Gastrocnemius medialis (tissue), 4 donors: ENCODE results near the gene CTCFL. TPM values are rescaled to one million over a fixed set of nuclear protein-coding genes. Genes with fewer than 3 reads are reported as not detected.

Source experiments
- ATAC-seq, 2 donors: fragments of 150-250 bp; one replicate each; pipeline ENCODE4 v1.9.1; 2016
- DNase-seq, 2 donors: peaks; one replicate each; pipeline ENCODE4 v3.0.0-alpha.2; 2019
- H3K27ac ChIP-seq, 4 donors: fragments of 200-600 bp; sonication (generic); 1 replicate in 1 of 4; 2 replicates in 3 of 4; pipeline ENCODE4 v1.5.1; 2016 to 2018; ENCODE audit warnings: mild to moderate bottlenecking in 2 of 4, moderate library complexity in 1 of 4
- H3K27me3 ChIP-seq, 3 donors: fragments of 200-600 bp; sonication (generic) in 2 of 3; 1 replicate in 1 of 3; 2 replicates in 2 of 3; pipeline versions ENCODE4 v1.5.1 to v1.6.0; 2016 to 2019; ENCODE audit warnings: mild to moderate bottlenecking in 1 of 3, moderate library complexity in 1 of 3
- H3K36me3 ChIP-seq, 2 donors: fragments of 200-600 bp; sonication (generic) in 1 of 2; one replicate each; pipeline ENCODE4 v1.5.1; 2017 to 2018
- H3K4me1 ChIP-seq, 2 donors: fragments of 200-600 bp; sonication (generic) in 1 of 2; one replicate each; pipeline ENCODE4 v1.5.1; 2016 to 2017; ENCODE audit warnings: mild to moderate bottlenecking in 2 of 2
- H3K4me3 ChIP-seq, 4 donors: fragments of 200-600 bp; sonication (generic) in 3 of 4; 1 replicate in 1 of 4; 2 replicates in 3 of 4; pipeline ENCODE4 v1.5.1; 2016 to 2019; ENCODE audit warnings: mild to moderate bottlenecking in 2 of 4
- H3K9me3 ChIP-seq, 3 donors: fragments of 200-600 bp; sonication (generic) in 2 of 3; 1 replicate in 1 of 3; 2 replicates in 2 of 3; pipeline ENCODE4 v1.5.1; 2016 to 2019
- CTCF ChIP-seq, 5 experiments: fragments of 450-650 bp in 3 of 5; fragments of 200-600 bp in 2 of 5; sonication (generic) in 2 of 5; IDR thresholded peaks in 4 of 5; conservative IDR thresholded peaks in 1 of 5; 1 replicate in 4 of 5; 2 replicates in 1 of 5; pipeline ENCODE4 v1.5.1; 2016 to 2019; ENCODE audit warnings: antibody characterized with exemption in 5 of 5, mild to moderate bottlenecking in 3 of 5, moderate library complexity in 3 of 5
- POLR2A ChIP-seq, 2 donors: fragments of 450-650 bp; IDR thresholded peaks; one replicate each; pipeline ENCODE4 v1.6.1; 2017; ENCODE audit warnings: antibody characterized with exemption in 2 of 2, mild to moderate bottlenecking in 2 of 2, moderate library complexity in 2 of 2
- in situ Hi-C, 4 donors: fragments of 200-750 bp; cut with MboI; loops; one replicate each; pipeline versions ENCODE4 v1.15.0 to v1.8.0; 2017; ENCODE audit warnings: low sequenced_read_pairs in 4 of 4
- intact Hi-C: fragments of 100-400 bp; cut with DNase I; formaldehyde crosslinking; loops from one replicate; pipeline ENCODE4 v1.15.1; 2023; ENCODE audit warnings: low total_unique reads
- total RNA-seq, 4 donors: library from RNA; depleted of rRNA; stranded (reverse); fragments of >200 nt; gene quantifications; one replicate each; pipeline versions ENCODE4 v1.1.0 to v1.2.3, GENCODE V29; 2016

The CTCFL gene
- total RNA-seq, 4 donors from 2014 or later: not detected

GRCh38 chr20:57508381-57508780 is 16.6 kb downstream of the CTCFL start:
- Histone ChIP-seq H3K4me1 (no peaks in the 10 kb centered on the region), H3K36me3 (no peaks in the 10 kb centered on the region), H3K4me3 (no peak overlapping the region), H3K9me3 (no peaks in the 10 kb centered on the region), H3K27me3 (peaks cover 2 to 7% (median 5%) of the 10 kb centered on the region in 3 donors), H3K27ac (no peak overlapping the region)
- in situ Hi-C loops (no loop called here), intact Hi-C loops (no loop called here)
- ATAC-seq (no peak), DNase-seq (no peak)
- TF ChIP-seq CTCF (IDR thresholded peaks at IDR 0.05 in 4 of 5, conservative IDR thresholded peaks at IDR 0.05 in 1 of 5) (no peak), POLR2A (IDR thresholded peaks at IDR 0.05) (no peak)

- DNase-seq (no peak), ATAC-seq (no peak)
- Histone ChIP-seq H3K4me3 (no peak overlapping the region), H3K9me3 (no peaks in the 10 kb centered on the region), H3K27me3 (peaks cover 2 to 7% (median 5%) of the 10 kb centered on the region in 3 donors), H3K4me1 (no peaks in the 10 kb centered on the region), H3K27ac (no peak overlapping the region), H3K36me3 (no peaks in the 10 kb centered on the region)
- in situ Hi-C loops (no loop called here), intact Hi-C loops (no loop called here)
- TF ChIP-seq POLR2A (IDR thresholded peaks at IDR 0.05) (no peak), CTCF (IDR thresholded peaks at IDR 0.05 in 4 of 5, conservative IDR thresholded peaks at IDR 0.05 in 1 of 5) (no peak)
Measured at GRCh38 chr20:57507477-57507876, 17.5 kb downstream of the CTCFL start.

GRCh38 chr20:57505979-57506378 is 19.0 kb downstream of the CTCFL start:
- peaks cover 2 to 7% (median 5%) of the 10 kb centered on the region in 3 donors for H3K27me3 ChIP-seq
- in situ Hi-C loops: no loop called here
- no peaks in the 10 kb centered on the region for H3K9me3 ChIP-seq
- no peak overlapping the region for H3K27ac ChIP-seq
- H3K4me1 ChIP-seq: no peaks in the 10 kb centered on the region
- ATAC-seq (no peak), DNase-seq (no peak)
- H3K36me3 ChIP-seq: no peaks in the 10 kb centered on the region
- TF ChIP-seq CTCF (IDR thresholded peaks at IDR 0.05 in 4 of 5, conservative IDR thresholded peaks at IDR 0.05 in 1 of 5): no peak
- TF ChIP-seq POLR2A (IDR thresholded peaks at IDR 0.05): no peak
- H3K4me3 ChIP-seq: no peak overlapping the region
- intact Hi-C loops: no loop called here

- no peak for DNase-seq
- in situ Hi-C loops: no loop called here
- Histone ChIP-seq H3K9me3 (no peaks in the 10 kb centered on the region), H3K27ac (no peak overlapping the region), H3K4me3 (no peak overlapping the region), H3K4me1 (no peaks in the 10 kb centered on the region), H3K27me3 (peaks cover 2 to 7% (median 5%) of the 10 kb centered on the region in 3 donors), H3K36me3 (no peaks in the 10 kb centered on the region)
- intact Hi-C loops: no loop called here
- no peak for TF ChIP-seq CTCF (IDR thresholded peaks at IDR 0.05 in 4 of 5, conservative IDR thresholded peaks at IDR 0.05 in 1 of 5)
- no peak for TF ChIP-seq POLR2A (IDR thresholded peaks at IDR 0.05)
- ATAC-seq: no peak
Measured at GRCh38 chr20:57504411-57504810, 20.5 kb downstream of the CTCFL start.

- in situ Hi-C loops (no loop called here), intact Hi-C loops (no loop called here)
- Histone ChIP-seq H3K4me3 (no peak overlapping the region), H3K4me1 (no peaks in the 10 kb centered on the region), H3K36me3 (no peaks in the 10 kb centered on the region), H3K9me3 (no peaks in the 10 kb centered on the region), H3K27me3 (peaks cover 2 to 7% (median 5%) of the 10 kb centered on the region in 3 donors), H3K27ac (no peak overlapping the region)
- TF ChIP-seq CTCF (IDR thresholded peaks at IDR 0.05 in 4 of 5, conservative IDR thresholded peaks at IDR 0.05 in 1 of 5) (no peak), POLR2A (IDR thresholded peaks at IDR 0.05) (no peak)
- no peak for DNase-seq
- no peak for ATAC-seq
Measured at GRCh38 chr20:57503035-57503658, 21.8 kb downstream of the CTCFL start.
